Stomach (tissue), 4 donors: Measurements from ENCODE around the gene WBP2.

Source experiments
- EP300 ChIP-seq: sonication (generic); formaldehyde crosslinking; IDR thresholded peaks from one replicate; pipeline ENCODE4 v1.6.1; 2017; ENCODE audit warnings: antibody characterized with exemption
- POLR2A ChIP-seq, 4 donors: fragments of 450-650 bp; IDR thresholded peaks; one replicate each; pipeline ENCODE4 v1.6.1; 2016; ENCODE audit warnings: antibody characterized with exemption in 4 of 4, control low read depth in 2 of 4, mild to moderate bottlenecking in 1 of 4, moderate library complexity in 1 of 4
- POLR2AphosphoS5 ChIP-seq, 3 donors: sonication (generic); formaldehyde crosslinking; IDR thresholded peaks; one replicate each; pipeline ENCODE4 v1.6.1; 2016; ENCODE audit warnings: antibody characterized with exemption in 3 of 3
- TF ChIP-seq, protein P1 (sequence below), 7 experiments: fragments of 450-650 bp in 4 of 7; fragments of 200-600 bp in 3 of 7; sonication (generic) in 3 of 7; IDR thresholded peaks; one replicate each; pipeline ENCODE4 v1.5.1; 2016 to 2019; ENCODE audit warnings: antibody characterized with exemption in 7 of 7, control low read depth in 2 of 7, mild to moderate bottlenecking in 1 of 7

GRCh38 chr17:75836605-75837004, 18.5 kb downstream of the WBP2 start:
- TF ChIP-seq POLR2AphosphoS5 (IDR thresholded peaks at IDR 0.05) (no peak), POLR2A (IDR thresholded peaks at IDR 0.05) (no peak), EP300 (no peak)
- TF ChIP-seq, protein P1, sequence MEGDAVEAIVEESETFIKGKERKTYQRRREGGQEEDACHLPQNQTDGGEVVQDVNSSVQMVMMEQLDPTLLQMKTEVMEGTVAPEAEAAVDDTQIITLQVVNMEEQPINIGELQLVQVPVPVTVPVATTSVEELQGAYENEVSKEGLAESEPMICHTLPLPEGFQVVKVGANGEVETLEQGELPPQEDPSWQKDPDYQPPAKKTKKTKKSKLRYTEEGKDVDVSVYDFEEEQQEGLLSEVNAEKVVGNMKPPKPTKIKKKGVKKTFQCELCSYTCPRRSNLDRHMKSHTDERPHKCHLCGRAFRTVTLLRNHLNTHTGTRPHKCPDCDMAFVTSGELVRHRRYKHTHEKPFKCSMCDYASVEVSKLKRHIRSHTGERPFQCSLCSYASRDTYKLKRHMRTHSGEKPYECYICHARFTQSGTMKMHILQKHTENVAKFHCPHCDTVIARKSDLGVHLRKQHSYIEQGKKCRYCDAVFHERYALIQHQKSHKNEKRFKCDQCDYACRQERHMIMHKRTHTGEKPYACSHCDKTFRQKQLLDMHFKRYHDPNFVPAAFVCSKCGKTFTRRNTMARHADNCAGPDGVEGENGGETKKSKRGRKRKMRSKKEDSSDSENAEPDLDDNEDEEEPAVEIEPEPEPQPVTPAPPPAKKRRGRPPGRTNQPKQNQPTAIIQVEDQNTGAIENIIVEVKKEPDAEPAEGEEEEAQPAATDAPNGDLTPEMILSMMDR (IDR thresholded peaks at IDR 0.05): no peak
